ENCODE measurements around the gene TMEM163.

GRCh38 chr2:134682726-134683125, 36.1 kb downstream of the TMEM163 start:
- TF ChIP-seq CTCF (IDR thresholded peaks at IDR 0.05): no peak
- TF ChIP-seq POLR2A (IDR thresholded peaks at IDR 0.05): no peak
- no peak for TF ChIP-seq EP300 (IDR thresholded peaks at IDR 0.05)
